HG03159 (cell line): ENCODE measurements around the gene GARS1.
"Not testable (repeated sequence)": the region's sequence is repeated elsewhere in the genome, so short reads cannot be mapped to it uniquely, and the experiment has no call there.

Experiments used
- ATAC-seq: cut with Tn5 transposase; IDR thresholded peaks from one replicate; pipeline ENCODE4 v1.9.1; 2021; ENCODE audit warnings: mild to moderate bottlenecking, moderate library complexity; ENCODE audit not compliant: unreplicated experiment

The GARS1 gene

GRCh38 chr7:30618080-30618676, 23.5 kb downstream of the GARS1 start:
- no peak for ATAC-seq

GRCh38 chr7:30618961-30619360, 24.3 kb downstream of the GARS1 start:
- ATAC-seq = no peak

- ATAC-seq = no peak
Observed at GRCh38 chr7:30625283-30625682, 30.6 kb downstream of the GARS1 start.

- no peak for ATAC-seq
Observed at GRCh38 chr7:30627026-30627425, 32.3 kb downstream of the GARS1 start.

- no peak for ATAC-seq
Observed at GRCh38 chr7:30630986-30631385, 36.3 kb downstream of the GARS1 start.

GRCh38 chr7:30633223-30633622, 38.5 kb downstream of the GARS1 start:
- ATAC-seq = no peak

GRCh38 chr7:30634193-30634626, 39.5 kb downstream of the GARS1 start:
- ATAC-seq = no peak

- no peak for ATAC-seq
Observed at GRCh38 chr7:30634634-30635201, 40.0 kb downstream of the GARS1 start.

GRCh38 chr7:30635798-30636197, 41.1 kb downstream of the GARS1 start:
- no peak for ATAC-seq

- not testable (repeated sequence) for ATAC-seq
Observed at GRCh38 chr7:30642322-30642721, 47.6 kb downstream of the GARS1 start.

GRCh38 chr7:30642789-30643188, 48.1 kb downstream of the GARS1 start:
- ATAC-seq = no peak

- ATAC-seq = no peak
Observed at GRCh38 chr7:30644286-30644955, 49.7 kb downstream of the GARS1 start.

GRCh38 chr7:30645661-30646060, 51.0 kb downstream of the GARS1 start:
- ATAC-seq = no peak

- ATAC-seq = no peak
Observed at GRCh38 chr7:30646154-30646553, 51.5 kb downstream of the GARS1 start.

- ATAC-seq = no peak
Observed at GRCh38 chr7:30647589-30648364, 53.1 kb downstream of the GARS1 start.

- ATAC-seq = no peak
Observed at GRCh38 chr7:30648744-30649540, 54.3 kb downstream of the GARS1 start.

- no peak for ATAC-seq
Observed at GRCh38 chr7:30649717-30650420, 55.2 kb downstream of the GARS1 start.

GRCh38 chr7:30650421-30650808, 55.7 kb downstream of the GARS1 start:
- ATAC-seq = no peak

- no peak for ATAC-seq
Observed at GRCh38 chr7:30652132-30652531, 57.5 kb downstream of the GARS1 start.
